Measurements from ENCODE around the gene SLC30A1.

Gene SLC30A1

GRCh38 chr1:211603191-211603701 lies 24.3 kb upstream of the SLC30A1 start:
- DNase-seq (ENCODE audit: insufficient read length, low spot score) (no peak), FAIRE-seq (no peak)
- no peak for TF ChIP-seq POLR2A (IDR thresholded peaks at IDR 0.05; ENCODE audit: low read depth, low read length)

GRCh38 chr1:211601982-211602670 lies 23.2 kb upstream of the SLC30A1 start:
- DNase-seq (ENCODE audit: insufficient read length, low spot score) (no peak), FAIRE-seq (no peak)
- TF ChIP-seq POLR2A (IDR thresholded peaks at IDR 0.05; ENCODE audit: low read depth, low read length), result no peak

GRCh38 chr1:211601159-211601558 lies 22.2 kb upstream of the SLC30A1 start:
- FAIRE-seq, result no peak
- DNase-seq (ENCODE audit: insufficient read length, low spot score), result no peak
- TF ChIP-seq POLR2A (IDR thresholded peaks at IDR 0.05; ENCODE audit: low read depth, low read length), result no peak

- TF ChIP-seq POLR2A (IDR thresholded peaks at IDR 0.05; ENCODE audit: low read depth, low read length), result no peak
- DNase-seq (ENCODE audit: insufficient read length, low spot score), result no peak
- FAIRE-seq, result no peak
These were observed 20.3 kb upstream of the SLC30A1 start for GRCh38 chr1:211599250-211599649.

GRCh38 chr1:211598514-211598913 lies 19.6 kb upstream of the SLC30A1 start:
- no peak for DNase-seq (ENCODE audit: insufficient read length, low spot score)
- FAIRE-seq, result no peak
- TF ChIP-seq POLR2A (IDR thresholded peaks at IDR 0.05; ENCODE audit: low read depth, low read length), result no peak

GRCh38 chr1:211596418-211597181 lies 17.6 kb upstream of the SLC30A1 start:
- DNase-seq (ENCODE audit: insufficient read length, low spot score) (no peak), FAIRE-seq (no peak)
- TF ChIP-seq POLR2A (IDR thresholded peaks at IDR 0.05; ENCODE audit: low read depth, low read length), result no peak

GRCh38 chr1:211595419-211595818 lies 16.5 kb upstream of the SLC30A1 start:
- FAIRE-seq (no peak), DNase-seq (ENCODE audit: insufficient read length, low spot score) (no peak)
- no peak for TF ChIP-seq POLR2A (IDR thresholded peaks at IDR 0.05; ENCODE audit: low read depth, low read length)

- TF ChIP-seq POLR2A (IDR thresholded peaks at IDR 0.05; ENCODE audit: low read depth, low read length), result no peak
- DNase-seq (ENCODE audit: insufficient read length, low spot score), result peak; percentile 58
- peak; percentile 71 for FAIRE-seq
These were observed 13.1 kb upstream of the SLC30A1 start for GRCh38 chr1:211591980-211592493.

GRCh38 chr1:211589782-211590721 lies 11.1 kb upstream of the SLC30A1 start:
- FAIRE-seq (no peak), DNase-seq (ENCODE audit: insufficient read length, low spot score) (no peak)
- TF ChIP-seq POLR2A (IDR thresholded peaks at IDR 0.05; ENCODE audit: low read depth, low read length), result no peak

GRCh38 chr1:211588711-211589110 lies 9.8 kb upstream of the SLC30A1 start:
- TF ChIP-seq POLR2A (IDR thresholded peaks at IDR 0.05; ENCODE audit: low read depth, low read length), result no peak
- DNase-seq (ENCODE audit: insufficient read length, low spot score), result no peak
- no peak for FAIRE-seq

GRCh38 chr1:211587123-211587522 lies 8.2 kb upstream of the SLC30A1 start:
- no peak for TF ChIP-seq POLR2A (IDR thresholded peaks at IDR 0.05; ENCODE audit: low read depth, low read length)
- FAIRE-seq, result no peak
- DNase-seq (ENCODE audit: insufficient read length, low spot score), result no peak

- DNase-seq (ENCODE audit: insufficient read length, low spot score), result no peak
- TF ChIP-seq POLR2A (IDR thresholded peaks at IDR 0.05; ENCODE audit: low read depth, low read length), result no peak
- FAIRE-seq, result no peak
These were observed 7.6 kb upstream of the SLC30A1 start for GRCh38 chr1:211586538-211586937.
